OCI-LY3 (cell line): ENCODE data around the gene FAM110A.

Source experiments
- CTCF ChIP-seq: fragments of 200-600, 300-600 bp; sonication (generic); IDR thresholded peaks from 2 replicates; pipeline ENCODE4 v1.5.1; 2014; ENCODE audit warnings: antibody characterized with exemption, low read length, low read depth
- EZH2phosphoT487 ChIP-seq: fragments of 200-600 bp; shearing (Covaris generic); IDR thresholded peaks from 2 replicates; pipeline ENCODE4 v1.6.1; 2018; ENCODE audit warnings: antibody characterized with exemption, mixed run types, low read depth

GRCh38 chr20:842547-842940 is 9.0 kb downstream of the FAM110A start:
- TF ChIP-seq CTCF (no peak), EZH2phosphoT487 (no peak)
